IMR-90 (cell line): Measurements from ENCODE around the gene FAM219A. TPM values are rescaled to one million over a fixed set of nuclear protein-coding genes. Genes with fewer than 3 reads are reported as not detected.

Experiments used
- ATAC-seq: fragments of 200-7000 bp; cut with Tn5 transposase; 2 replicates; pipeline ENCODE4 v1.9.1; 2020; ENCODE audit warnings: low read depth, mild to moderate bottlenecking, moderate library complexity
- BruUV-seq: library from RNA; stranded (reverse); fragments of 400-500 nt; replicated peaks from 2 replicates; lab custom pipeline; 2021; lab: Mats Ljungman, UMichigan
- CTCF ChIA-PET: fragments of 300-600 bp; formaldehyde crosslinking; extraction: SDS; loops from one replicate; lab custom pipeline; 2021; ENCODE audit warnings: antibody characterized with exemption; lab: Yijun Ruan, JAX
- POLR2A ChIA-PET: fragments of 300-600 bp; sonication (Branson Sonifier 250); formaldehyde crosslinking; loops from one replicate; lab custom pipeline; 2022; ENCODE audit warnings: antibody characterized with exemption; ENCODE audit not compliant: unreplicated experiment; lab: Charles Lee
- DNase-seq: peaks from one replicate; pipeline ENCODE4 v3.0.0; 2013
- H2AFZ ChIP-seq: replicated peaks from 2 replicates; pipeline ENCODE3; 2013; ENCODE audit warnings: low read length, mild to moderate bottlenecking; ENCODE audit not compliant: poor library complexity
- H2AK5ac ChIP-seq: 2 replicates; pipeline ENCODE4 v1.6.1; 2013; ENCODE audit warnings: low read depth, low read length, inconsistent platforms
- H2AK9ac ChIP-seq: replicated peaks from 2 replicates; pipeline ENCODE3; 2013; ENCODE audit warnings: mild to moderate bottlenecking, low read depth, low read length, moderate library complexity; ENCODE audit not compliant: poor library complexity
- H2BK120ac ChIP-seq: 2 replicates; pipeline ENCODE4 v1.6.1; 2013; ENCODE audit warnings: low read depth, low read length, inconsistent platforms
- H2BK15ac ChIP-seq: 3 replicates; pipeline ENCODE4 v1.6.1; 2013; ENCODE audit warnings: low read depth, low read length, inconsistent platforms
- H2BK20ac ChIP-seq: 2 replicates; pipeline ENCODE4 v1.6.1; 2013; ENCODE audit warnings: low read depth, mild to moderate bottlenecking, inconsistent platforms, low read length, moderate library complexity
- H2BK5ac ChIP-seq: 2 replicates; pipeline ENCODE4 v1.6.1; 2013; ENCODE audit warnings: mild to moderate bottlenecking, low read depth, low read length, inconsistent platforms; ENCODE audit not compliant: poor library complexity, severe bottlenecking
- H3K14ac ChIP-seq: replicated peaks from 2 replicates; pipeline ENCODE4 v1.6.1; 2013; ENCODE audit warnings: low read depth, low read length, inconsistent platforms
- H3K18ac ChIP-seq: 2 replicates; pipeline ENCODE4 v1.6.1; 2013; ENCODE audit warnings: low read depth, low read length, control low read depth
- H3K23ac ChIP-seq: 2 replicates; pipeline ENCODE4 v1.6.1; 2013; ENCODE audit warnings: low read depth, low read length, inconsistent platforms
- H3K27ac ChIP-seq: 2 replicates; pipeline ENCODE4 v1.5.1; 2013; ENCODE audit warnings: mild to moderate bottlenecking, control low read depth, low read length; ENCODE audit not compliant: insufficient read depth
- H3K27me3 ChIP-seq: 2 replicates; pipeline ENCODE4 v1.6.1; 2013; ENCODE audit warnings: low read length; ENCODE audit not compliant: control insufficient read depth, insufficient read depth
- H3K36me3 ChIP-seq: 2 replicates; pipeline ENCODE4 v1.6.1; 2013; ENCODE audit warnings: low read length, mixed read lengths; ENCODE audit not compliant: control insufficient read depth, insufficient read depth
- H3K4ac ChIP-seq: 2 replicates; pipeline ENCODE4 v1.6.1; 2013; ENCODE audit warnings: low read depth, low read length, inconsistent platforms
- H3K4me1 ChIP-seq: 2 replicates; pipeline ENCODE4 v1.6.1; 2013; ENCODE audit warnings: low read length, mixed read lengths; ENCODE audit not compliant: control insufficient read depth, insufficient read depth
- H3K4me2 ChIP-seq: 2 replicates; pipeline ENCODE4 v1.6.1; 2013; ENCODE audit warnings: low read depth, mild to moderate bottlenecking, control low read depth, low read length, moderate library complexity
- H3K4me3 ChIP-seq: 2 replicates; pipeline ENCODE4 v1.5.1; 2013; ENCODE audit warnings: low read depth, mild to moderate bottlenecking, control low read depth, low read length, moderate library complexity; ENCODE audit not compliant: insufficient read depth
- H3K56ac ChIP-seq: 2 replicates; pipeline ENCODE4 v1.6.1; 2013; ENCODE audit warnings: low read length, inconsistent platforms; ENCODE audit not compliant: insufficient read depth; ENCODE audit errors: extremely low read depth
- H3K79me1 ChIP-seq, 2 experiments: 2 replicates each; pipeline ENCODE4 v1.6.1; 2013; ENCODE audit warnings: low read length in 2 of 2, inconsistent platforms in 1 of 2, low read depth in 1 of 2
- H3K9ac ChIP-seq: 2 replicates; pipeline ENCODE4 v1.6.1; 2013; ENCODE audit warnings: low read depth, low read length, control low read depth
- H3K9me1 ChIP-seq: 2 replicates; pipeline ENCODE4 v1.6.1; 2013; ENCODE audit warnings: low read length, inconsistent platforms; ENCODE audit not compliant: insufficient read depth
- H3K9me3 ChIP-seq: 2 replicates; pipeline ENCODE4 v1.6.1; 2013; ENCODE audit warnings: low read length; ENCODE audit not compliant: control insufficient read depth, insufficient read depth
- H4K20me1 ChIP-seq: 2 replicates; pipeline ENCODE4 v1.6.1; 2013; ENCODE audit warnings: low read length, inconsistent platforms; ENCODE audit not compliant: insufficient read depth
- H4K5ac ChIP-seq: 2 replicates; pipeline ENCODE4 v1.6.1; 2013; ENCODE audit warnings: mild to moderate bottlenecking, low read depth, low read length, control low read depth
- H4K8ac ChIP-seq, 2 experiments: 2 replicates each; pipeline ENCODE4 v1.6.1; 2013; ENCODE audit warnings: low read depth in 2 of 2, low read length in 2 of 2, control low read depth in 1 of 2, inconsistent platforms in 1 of 2
- H4K91ac ChIP-seq: 2 replicates; pipeline ENCODE4 v1.6.1; 2013; ENCODE audit warnings: low read depth, low read length, inconsistent platforms; ENCODE audit not compliant: insufficient read depth
- CEBPB ChIP-seq: IDR thresholded peaks from 2 replicates; pipeline ENCODE4 v1.6.1; 2012; ENCODE audit warnings: low read depth, low read length, improper control_type of control experiment
- CHD1 ChIP-seq: IDR thresholded peaks from 2 replicates; pipeline ENCODE4 v1.6.1; 2012; ENCODE audit warnings: low read depth, low read length, improper control_type of control experiment
- ELK1 ChIP-seq: fragments of 150-350 bp; IDR thresholded peaks from 2 replicates; pipeline ENCODE4 v1.6.1; 2016; ENCODE audit warnings: low read depth, mild to moderate bottlenecking, low read length, moderate library complexity, borderline replicate concordance
- MAFK ChIP-seq: IDR thresholded peaks from 2 replicates; pipeline ENCODE4 v1.6.1; 2012; ENCODE audit warnings: low read depth, low read length, improper control_type of control experiment
- MAZ ChIP-seq: IDR thresholded peaks from 2 replicates; pipeline ENCODE4 v1.6.1; 2012; ENCODE audit warnings: low read depth, mild to moderate bottlenecking, low read length, improper control_type of control experiment, moderate library complexity, borderline replicate concordance
- MXI1 ChIP-seq: IDR thresholded peaks from 2 replicates; pipeline ENCODE4 v1.6.1; 2012; ENCODE audit warnings: low read depth, mild to moderate bottlenecking, low read length, moderate library complexity, borderline replicate concordance
- NFE2L2 ChIP-seq: fragments of 150-350 bp; IDR thresholded peaks from 2 replicates; pipeline ENCODE4 v1.6.1; 2016; ENCODE audit warnings: low read depth, mild to moderate bottlenecking, low read length
- RCOR1 ChIP-seq: IDR thresholded peaks from 2 replicates; pipeline ENCODE4 v1.6.1; 2012; ENCODE audit warnings: mild to moderate bottlenecking, low read length, improper control_type of control experiment; ENCODE audit not compliant: insufficient replicate concordance
- RFX5 ChIP-seq: IDR thresholded peaks from 2 replicates; pipeline ENCODE4 v1.8.0; 2012; ENCODE audit warnings: low read depth, mild to moderate bottlenecking, low read length, moderate library complexity
- SMC3 ChIP-seq: fragments of 150-350 bp; IDR thresholded peaks from 2 replicates; pipeline ENCODE4 v1.6.1; 2016; ENCODE audit warnings: low read depth, mild to moderate bottlenecking, antibody characterized with exemption, low read length, moderate library complexity
- WGBS, 2 experiments: methylation state at CpG; one replicate each; pipeline versions ENCODE4 v1.1.5 to v1.1.7; 2013; ENCODE audit warnings: missing lambda C conversion rate in 2 of 2; ENCODE audit not compliant: insufficient read length in 1 of 2; ENCODE audit errors: extremely low coverage in 2 of 2; 5-methylcytosine and 5-hydroxymethylcytosine counted together
- dilution Hi-C: fragments of 300-500 bp; cut with HindIII; formaldehyde crosslinking; loops from one replicate; pipeline ENCODE4 v1.14.3; 2018; ENCODE audit warnings: low sequenced_read_pairs; ENCODE audit not compliant: unreplicated experiment
- in situ Hi-C: fragments of 300-500 bp; cut with MboI; formaldehyde crosslinking; loops from 3 replicates; pipeline ENCODE4 v1.14.3; 2019; ENCODE audit warnings: low sequenced_read_pairs, inconsistent platforms, mixed read lengths
- intact Hi-C: fragments of 100-400 bp; cut with micrococcal nuclease; formaldehyde crosslinking; loops from 2 replicates; pipeline ENCODE4 v1.10.0; 2022
- polyA plus RNA-seq, 3 experiments: library from polyadenylated mRNA; depleted of rRNA; stranded (reverse); fragments of >200 nt; gene quantifications; 2 replicates each; pipeline ENCODE4 v1.2.3, GENCODE V29; 2012; ENCODE audit warnings: low replicate concordance in 1 of 3
- total RNA-seq: library from RNA; depleted of rRNA; stranded (reverse); fragments of >200 nt; gene quantifications from 2 replicates; pipeline ENCODE4 v1.2.3, GENCODE V29; 2012
- TF ChIP-seq, protein P1 (sequence below): conservative IDR thresholded peaks from 2 replicates; pipeline ENCODE4 v1.5.1; 2012; ENCODE audit warnings: mild to moderate bottlenecking, low read depth, low read length, improper control_type of control experiment

Gene FAM219A
- total and polyA plus RNA-seq, 2 of the 4 experiments (the other 2 are of a cell fraction), result 4.8 to 20.8 TPM

DNA sequence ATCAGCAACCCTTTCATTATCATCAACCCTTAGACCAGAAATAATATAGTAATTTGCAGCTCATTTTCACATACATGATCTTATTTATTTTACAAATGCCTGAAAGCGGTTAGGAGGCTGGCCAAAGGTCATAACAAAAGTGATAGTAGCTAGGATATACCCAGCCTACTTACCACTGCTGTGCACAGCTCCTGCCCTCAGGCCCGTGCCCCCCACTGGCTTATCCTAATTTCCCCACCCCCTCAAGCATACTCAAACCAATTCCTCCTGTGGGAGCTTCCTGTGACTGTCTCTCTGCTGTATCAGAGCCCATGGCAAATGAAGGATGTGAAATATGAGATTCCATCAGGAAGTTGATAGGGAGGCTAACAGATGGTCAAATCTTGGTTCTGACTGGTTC lies 14.8 kb downstream of the FAM219A start:
- Histone ChIP-seq H4K91ac (no peak overlapping the region), H2BK5ac (no peak overlapping the region), H4K8ac (no peak overlapping the region), H3K4ac (no peak overlapping the region), H2BK20ac (no peak overlapping the region), H2AFZ (no peak overlapping the region), H2BK120ac (no peak overlapping the region), H3K56ac (no peak overlapping the region), H3K9me1 (peaks cover 15% of the 10 kb centered on the region; the same call in 1 of the 2 replicates), H3K23ac (no peak overlapping the region), H4K5ac (no peak overlapping the region), H3K27ac (no peak overlapping the region), H3K9ac (no peak overlapping the region), H2BK15ac (no peak overlapping the region), H3K4me3 (no peak overlapping the region), H3K9me3 (no peaks in the 10 kb centered on the region), H2AK5ac (no peak overlapping the region), H3K4me1 (peaks cover 14% of the 10 kb centered on the region), H4K20me1 (peaks cover 70% of the 10 kb centered on the region), H3K36me3 (peaks cover under 1% of the 10 kb centered on the region; the same call in 1 of the 2 replicates), H3K14ac (no peak overlapping the region), H2AK9ac (no peak overlapping the region), H3K18ac (no peak overlapping the region), H3K4me2 (no peak overlapping the region), H3K27me3 (no peaks in the 10 kb centered on the region), H3K79me1 (peaks cover 29 to 70% of the 10 kb centered on the region in 2 experiments)
- no CpG with 5 or more reads among the region's 2 CpGs for WGBS, 2 experiments
- intact Hi-C loops, result no loop called here
- no TSS peak for BruUV-seq
- CTCF ChIA-PET, result interaction anchor here (0.9 to 1.1 kb wide), 2 partner anchors 104 to 148 kb away, joined by 4 to 5 read pairs; no protein-coding TSS in a partner anchor
- in situ Hi-C loops, result no loop called here
- ATAC-seq, result no peak
- dilution Hi-C loops, result no loop called here
- POLR2A ChIA-PET, result no interaction called here
- no peak for TF ChIP-seq ELK1
- TF ChIP-seq CHD1, result no peak
- no peak for TF ChIP-seq MAFK
- TF ChIP-seq RFX5, result no peak
- no peak for TF ChIP-seq RCOR1
- TF ChIP-seq CEBPB, result no peak
- no peak for TF ChIP-seq MAZ
- TF ChIP-seq SMC3, result no peak
- TF ChIP-seq NFE2L2, result no peak
- TF ChIP-seq, protein P1, sequence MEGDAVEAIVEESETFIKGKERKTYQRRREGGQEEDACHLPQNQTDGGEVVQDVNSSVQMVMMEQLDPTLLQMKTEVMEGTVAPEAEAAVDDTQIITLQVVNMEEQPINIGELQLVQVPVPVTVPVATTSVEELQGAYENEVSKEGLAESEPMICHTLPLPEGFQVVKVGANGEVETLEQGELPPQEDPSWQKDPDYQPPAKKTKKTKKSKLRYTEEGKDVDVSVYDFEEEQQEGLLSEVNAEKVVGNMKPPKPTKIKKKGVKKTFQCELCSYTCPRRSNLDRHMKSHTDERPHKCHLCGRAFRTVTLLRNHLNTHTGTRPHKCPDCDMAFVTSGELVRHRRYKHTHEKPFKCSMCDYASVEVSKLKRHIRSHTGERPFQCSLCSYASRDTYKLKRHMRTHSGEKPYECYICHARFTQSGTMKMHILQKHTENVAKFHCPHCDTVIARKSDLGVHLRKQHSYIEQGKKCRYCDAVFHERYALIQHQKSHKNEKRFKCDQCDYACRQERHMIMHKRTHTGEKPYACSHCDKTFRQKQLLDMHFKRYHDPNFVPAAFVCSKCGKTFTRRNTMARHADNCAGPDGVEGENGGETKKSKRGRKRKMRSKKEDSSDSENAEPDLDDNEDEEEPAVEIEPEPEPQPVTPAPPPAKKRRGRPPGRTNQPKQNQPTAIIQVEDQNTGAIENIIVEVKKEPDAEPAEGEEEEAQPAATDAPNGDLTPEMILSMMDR, result no peak
- TF ChIP-seq MXI1, result no peak
- DNase-seq, result no peak
